Measurements from ENCODE around the gene SCAMP4.

The SCAMP4 gene

GRCh38 chr19:1920644-1921043, 15.4 kb downstream of the SCAMP4 start:
- Histone ChIP-seq H3K4me1 (ENCODE audit: control insufficient read depth in 1 of 2, insufficient read depth in 2 of 2, low read length in 2 of 2) (no peaks in the 10 kb centered on the region), H3K9me3 (ENCODE audit: insufficient read depth, low read depth, low read length) (peaks cover 10% of the 10 kb centered on the region), H3K14ac (ENCODE audit: low read length) (no peak overlapping the region), H2AK5ac (ENCODE audit: low read length) (no peak overlapping the region), H4K8ac (ENCODE audit: low read depth, low read length) (no peak overlapping the region), H2BK120ac (ENCODE audit: insufficient read depth, low read length, poor library complexity) (no peak overlapping the region), H2BK12ac (ENCODE audit: low read length) (no peak overlapping the region), H3K4me2 (ENCODE audit: low read length) (no peak overlapping the region), H3K4ac (ENCODE audit: low read depth, low read length) (no peak overlapping the region), H3K18ac (ENCODE audit: low read length) (no peak overlapping the region), H3K9ac (ENCODE audit: low read length) (no peak overlapping the region), H3K27me3 (ENCODE audit: insufficient read depth, low read length) (no peaks in the 10 kb centered on the region), H2BK5ac (ENCODE audit: low read depth, low read length, poor library complexity) (no peak overlapping the region), H3K36me3 (ENCODE audit: control insufficient read depth in 1 of 2, insufficient read depth in 2 of 2, low read length in 2 of 2) (peaks cover 76 to 79% of the 10 kb centered on the region in 2 experiments), H3K27ac (ENCODE audit: low read depth, low read length) (no peak overlapping the region), H4K12ac (ENCODE audit: low read depth, low read length) (no peak overlapping the region), H3K4me3 (ENCODE audit: low read depth, low read length) (peak overlapping the region; percentile 4), H4K91ac (ENCODE audit: low read depth, low read length) (no peak overlapping the region), H2AFZ (ENCODE audit: insufficient read depth, low read length, poor library complexity) (no peak overlapping the region), H3K79me2 (ENCODE audit: control insufficient read depth, insufficient read depth, low read length, poor library complexity) (no peaks in the 10 kb centered on the region), H3K79me1 (ENCODE audit: low read length) (no peaks in the 10 kb centered on the region), H3K23ac (ENCODE audit: low read length) (no peak overlapping the region)
- DNase-seq: no peak
- WGBS (ENCODE audit: extremely low coverage, insufficient coverage, insufficient read length): no CpG with 5 or more reads among the region's 19 CpGs

- no peak overlapping the region for H3K18ac ChIP-seq (ENCODE audit: low read length)
- no peak overlapping the region for H4K91ac ChIP-seq (ENCODE audit: low read depth, low read length)
- peaks cover 10% of the 10 kb centered on the region for H3K9me3 ChIP-seq (ENCODE audit: insufficient read depth, low read depth, low read length)
- H3K4ac ChIP-seq (ENCODE audit: low read depth, low read length): no peak overlapping the region
- no peak overlapping the region for H3K23ac ChIP-seq (ENCODE audit: low read length)
- no peaks in the 10 kb centered on the region for H3K4me1 ChIP-seq (ENCODE audit: control insufficient read depth in 1 of 2, insufficient read depth in 2 of 2, low read length in 2 of 2)
- H2BK5ac ChIP-seq (ENCODE audit: low read depth, low read length, poor library complexity): no peak overlapping the region
- H3K79me2 ChIP-seq (ENCODE audit: control insufficient read depth, insufficient read depth, low read length, poor library complexity): no peaks in the 10 kb centered on the region
- H2BK120ac ChIP-seq (ENCODE audit: insufficient read depth, low read length, poor library complexity): no peak overlapping the region
- no CpG with 5 or more reads among the region's 19 CpGs for WGBS (ENCODE audit: extremely low coverage, insufficient coverage, insufficient read length)
- no peak overlapping the region for H3K9ac ChIP-seq (ENCODE audit: low read length)
- H4K12ac ChIP-seq (ENCODE audit: low read depth, low read length): no peak overlapping the region
- no peak overlapping the region for H2BK12ac ChIP-seq (ENCODE audit: low read length)
- H3K14ac ChIP-seq (ENCODE audit: low read length): no peak overlapping the region
- H3K79me1 ChIP-seq (ENCODE audit: low read length): no peaks in the 10 kb centered on the region
- no peak overlapping the region for H2AK5ac ChIP-seq (ENCODE audit: low read length)
- H3K27me3 ChIP-seq (ENCODE audit: insufficient read depth, low read length): no peaks in the 10 kb centered on the region
- H3K27ac ChIP-seq (ENCODE audit: low read depth, low read length): no peak overlapping the region
- no peak overlapping the region for H4K8ac ChIP-seq (ENCODE audit: low read depth, low read length)
- peaks cover 77 to 81% of the 10 kb centered on the region in 2 experiments for H3K36me3 ChIP-seq (ENCODE audit: control insufficient read depth in 1 of 2, insufficient read depth in 2 of 2, low read length in 2 of 2)
- no peak overlapping the region for H3K4me2 ChIP-seq (ENCODE audit: low read length)
- no peak overlapping the region for H2AFZ ChIP-seq (ENCODE audit: insufficient read depth, low read length, poor library complexity)
- H3K4me3 ChIP-seq (ENCODE audit: low read depth, low read length): no peak overlapping the region
- DNase-seq: no peak
Measured at GRCh38 chr19:1921326-1921725, 16.1 kb downstream of the SCAMP4 start.

GRCh38 chr19:1921825-1922224, 16.6 kb downstream of the SCAMP4 start:
- Histone ChIP-seq H2AFZ (ENCODE audit: insufficient read depth, low read length, poor library complexity) (no peak overlapping the region), H4K12ac (ENCODE audit: low read depth, low read length) (no peak overlapping the region), H3K23ac (ENCODE audit: low read length) (no peak overlapping the region), H3K9me3 (ENCODE audit: insufficient read depth, low read depth, low read length) (peaks cover 10% of the 10 kb centered on the region), H3K79me2 (ENCODE audit: control insufficient read depth, insufficient read depth, low read length, poor library complexity) (no peaks in the 10 kb centered on the region), H3K4me2 (ENCODE audit: low read length) (no peak overlapping the region), H3K79me1 (ENCODE audit: low read length) (no peaks in the 10 kb centered on the region), H2AK5ac (ENCODE audit: low read length) (no peak overlapping the region), H4K8ac (ENCODE audit: low read depth, low read length) (no peak overlapping the region), H3K9ac (ENCODE audit: low read length) (no peak overlapping the region), H3K27ac (ENCODE audit: low read depth, low read length) (no peak overlapping the region), H4K91ac (ENCODE audit: low read depth, low read length) (no peak overlapping the region), H3K14ac (ENCODE audit: low read length) (no peak overlapping the region), H3K4me1 (ENCODE audit: control insufficient read depth in 1 of 2, insufficient read depth in 2 of 2, low read length in 2 of 2) (no peaks in the 10 kb centered on the region), H2BK12ac (ENCODE audit: low read length) (no peak overlapping the region), H3K4ac (ENCODE audit: low read depth, low read length) (no peak overlapping the region), H3K27me3 (ENCODE audit: insufficient read depth, low read length) (no peaks in the 10 kb centered on the region), H3K4me3 (ENCODE audit: low read depth, low read length) (peak overlapping the region; percentile 38), H2BK120ac (ENCODE audit: insufficient read depth, low read length, poor library complexity) (no peak overlapping the region), H2BK5ac (ENCODE audit: low read depth, low read length, poor library complexity) (no peak overlapping the region), H3K36me3 (ENCODE audit: control insufficient read depth in 1 of 2, insufficient read depth in 2 of 2, low read length in 2 of 2) (peaks cover 72 to 76% of the 10 kb centered on the region in 2 experiments), H3K18ac (ENCODE audit: low read length) (no peak overlapping the region)
- no CpG with 5 or more reads among the region's 15 CpGs for WGBS (ENCODE audit: extremely low coverage, insufficient coverage, insufficient read length)
- DNase-seq: no peak

GRCh38 chr19:1922803-1923202, 17.6 kb downstream of the SCAMP4 start:
- Histone ChIP-seq H3K9ac (ENCODE audit: low read length) (no peak overlapping the region), H3K79me2 (ENCODE audit: control insufficient read depth, insufficient read depth, low read length, poor library complexity) (no peaks in the 10 kb centered on the region), H3K4me1 (ENCODE audit: control insufficient read depth in 1 of 2, insufficient read depth in 2 of 2, low read length in 2 of 2) (no peaks in the 10 kb centered on the region), H3K9me3 (ENCODE audit: insufficient read depth, low read depth, low read length) (peaks cover 9% of the 10 kb centered on the region), H3K79me1 (ENCODE audit: low read length) (no peaks in the 10 kb centered on the region), H3K18ac (ENCODE audit: low read length) (no peak overlapping the region), H3K27me3 (ENCODE audit: insufficient read depth, low read length) (no peaks in the 10 kb centered on the region), H3K36me3 (ENCODE audit: control insufficient read depth in 1 of 2, insufficient read depth in 2 of 2, low read length in 2 of 2) (peaks cover 66 to 67% of the 10 kb centered on the region in 2 experiments), H4K12ac (ENCODE audit: low read depth, low read length) (no peak overlapping the region), H2AK5ac (ENCODE audit: low read length) (no peak overlapping the region), H3K4me2 (ENCODE audit: low read length) (no peak overlapping the region), H3K4ac (ENCODE audit: low read depth, low read length) (no peak overlapping the region), H2AFZ (ENCODE audit: insufficient read depth, low read length, poor library complexity) (no peak overlapping the region), H2BK12ac (ENCODE audit: low read length) (no peak overlapping the region), H3K27ac (ENCODE audit: low read depth, low read length) (no peak overlapping the region), H3K4me3 (ENCODE audit: low read depth, low read length) (no peak overlapping the region), H2BK5ac (ENCODE audit: low read depth, low read length, poor library complexity) (no peak overlapping the region), H4K8ac (ENCODE audit: low read depth, low read length) (no peak overlapping the region), H3K14ac (ENCODE audit: low read length) (no peak overlapping the region), H2BK120ac (ENCODE audit: insufficient read depth, low read length, poor library complexity) (no peak overlapping the region), H4K91ac (ENCODE audit: low read depth, low read length) (no peak overlapping the region), H3K23ac (ENCODE audit: low read length) (no peak overlapping the region)
- no peak for DNase-seq
- WGBS (ENCODE audit: extremely low coverage, insufficient coverage, insufficient read length): no CpG with 5 or more reads among the region's 23 CpGs

Data from trophoblast cell (in vitro differentiated cells and primary cell).